HS-5 (cell line): ENCODE results near the gene FPR3.
"Not testable (repeated sequence)": the region's sequence is repeated elsewhere in the genome, so short reads cannot be mapped to it uniquely, and the experiment has no call there.

Experiments
- DNase-seq: peaks from one replicate; pipeline ENCODE4 v3.0.0-alpha.2; 2012; ENCODE audit warnings: low read depth

The FPR3 gene

GRCh38 chr19:51794885-51795490, at the start of gene FPR3:
TSS of gene FPR3 (plus strand) at chr19:51795157. CDS start at chr19:51823749, 28,592 bp downstream.
- no peak for DNase-seq

GRCh38 chr19:51746731-51747130, 48.2 kb upstream of the FPR3 start:
- no peak for DNase-seq

- DNase-seq: no peak
Observed at GRCh38 chr19:51749979-51750378, 45.0 kb upstream of the FPR3 start.

GRCh38 chr19:51750400-51751094, 44.4 kb upstream of the FPR3 start:
- DNase-seq: no peak

- no peak for DNase-seq
Observed at GRCh38 chr19:51751655-51752054, 43.3 kb upstream of the FPR3 start, which contains the start of gene FPR1. TSS of gene FPR1 (minus strand) at chr19:51751878. CDS start at chr19:51746994, 4,884 bp downstream.

- no peak for DNase-seq
Observed at GRCh38 chr19:51754109-51754508, 40.8 kb upstream of the FPR3 start.

- DNase-seq: no peak
Observed at GRCh38 chr19:51754770-51755169, 40.2 kb upstream of the FPR3 start.

GRCh38 chr19:51755571-51755970, 39.4 kb upstream of the FPR3 start:
- no peak for DNase-seq

- DNase-seq: no peak
Observed at GRCh38 chr19:51760697-51761356, 34.1 kb upstream of the FPR3 start, which contains the start of gene FPR2. TSS of gene FPR2 (plus strand) at chr19:51761180. CDS start at chr19:51768659, 7,479 bp downstream.

GRCh38 chr19:51761696-51762095, 33.3 kb upstream of the FPR3 start:
- DNase-seq: no peak

GRCh38 chr19:51765086-51765485, 29.9 kb upstream of the FPR3 start:
- no peak for DNase-seq

- DNase-seq: no peak
Observed at GRCh38 chr19:51766461-51766860, 28.5 kb upstream of the FPR3 start.

GRCh38 chr19:51771376-51772130, 23.4 kb upstream of the FPR3 start:
- DNase-seq: no peak

- no peak for DNase-seq
Observed at GRCh38 chr19:51772977-51773376, 22.0 kb upstream of the FPR3 start.

GRCh38 chr19:51776561-51776960, 18.4 kb upstream of the FPR3 start:
- not testable (repeated sequence) for DNase-seq

- DNase-seq: peak; percentile 45
Observed at GRCh38 chr19:51777570-51778462, 17.1 kb upstream of the FPR3 start.

- no peak for DNase-seq
Observed at GRCh38 chr19:51779181-51779580, 15.8 kb upstream of the FPR3 start.

- no peak for DNase-seq
Observed at GRCh38 chr19:51779703-51780102, 15.3 kb upstream of the FPR3 start.

- no peak for DNase-seq
Observed at GRCh38 chr19:51780270-51780669, 14.7 kb upstream of the FPR3 start.

- DNase-seq: no peak
Observed at GRCh38 chr19:51781999-51782398, 13.0 kb upstream of the FPR3 start.

GRCh38 chr19:51783372-51783771, 11.6 kb upstream of the FPR3 start:
- DNase-seq: no peak
